GF-D8 (cell line): ENCODE results near the gene SEC24B.
"Not testable (repeated sequence)": the region's sequence is repeated elsewhere in the genome, so short reads cannot be mapped to it uniquely, and the experiment has no call there.

ENCODE experiments used
- DNase-seq: peaks from one replicate; lab custom pipeline; 2025; lab: John Stamatoyannopoulos, UW

SEC24B gene

DNA sequence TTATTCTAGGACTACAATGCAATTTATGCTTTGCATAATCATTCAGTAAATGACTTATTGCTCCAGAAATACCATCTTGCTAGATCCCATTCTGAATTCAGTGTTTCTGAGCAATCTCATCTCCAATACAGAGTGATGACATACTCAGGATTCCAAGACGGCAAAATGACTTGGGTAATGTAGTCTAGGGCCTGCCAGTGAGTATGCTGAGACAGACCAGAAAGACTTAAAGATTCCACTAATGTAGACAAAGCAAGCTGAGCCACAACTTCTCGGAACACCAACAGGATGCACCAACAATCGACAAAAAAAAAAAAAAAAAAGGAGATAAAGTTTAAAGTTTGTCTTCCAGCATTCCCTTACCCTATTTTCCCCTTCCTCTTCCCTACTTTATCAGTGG is 919 bp upstream of the SEC24B start:
- DNase-seq, result peak; percentile 18

- no peak for DNase-seq
These were observed 674 bp downstream of the SEC24B start for GRCh38 chr4:109434007-109434971.

GRCh38 chr4:109435635-109436034 is 2.0 kb downstream of the SEC24B start:
- no peak for DNase-seq

DNA sequence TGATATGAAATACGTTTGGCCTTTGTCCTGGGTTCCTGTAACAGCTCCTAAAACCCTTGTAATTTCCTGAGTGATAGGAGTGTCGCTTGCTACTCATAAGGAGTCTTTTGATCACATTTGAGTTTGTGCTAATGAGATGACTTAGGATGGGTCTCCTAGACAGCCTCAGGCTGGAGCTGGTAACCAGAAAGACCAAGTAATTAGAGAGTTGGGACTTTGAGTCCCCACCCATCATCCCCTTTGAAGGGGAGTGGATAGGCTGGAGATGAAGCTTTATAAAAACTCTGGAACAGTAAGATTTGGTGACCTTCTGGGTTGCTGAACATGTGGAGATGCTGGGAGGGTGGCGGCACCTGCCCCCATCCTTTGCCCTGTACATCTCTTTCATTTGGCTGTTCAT is 2.9 kb downstream of the SEC24B start:
- no peak for DNase-seq

- no peak for DNase-seq
These were observed 7.3 kb downstream of the SEC24B start for GRCh38 chr4:109440948-109441347.

GRCh38 chr4:109441862-109442458 is 8.3 kb downstream of the SEC24B start:
- no peak for DNase-seq

GRCh38 chr4:109444182-109444844 is 10.7 kb downstream of the SEC24B start:
- DNase-seq, result no peak

GRCh38 chr4:109447278-109447677 is 13.7 kb downstream of the SEC24B start:
- no peak for DNase-seq

DNA sequence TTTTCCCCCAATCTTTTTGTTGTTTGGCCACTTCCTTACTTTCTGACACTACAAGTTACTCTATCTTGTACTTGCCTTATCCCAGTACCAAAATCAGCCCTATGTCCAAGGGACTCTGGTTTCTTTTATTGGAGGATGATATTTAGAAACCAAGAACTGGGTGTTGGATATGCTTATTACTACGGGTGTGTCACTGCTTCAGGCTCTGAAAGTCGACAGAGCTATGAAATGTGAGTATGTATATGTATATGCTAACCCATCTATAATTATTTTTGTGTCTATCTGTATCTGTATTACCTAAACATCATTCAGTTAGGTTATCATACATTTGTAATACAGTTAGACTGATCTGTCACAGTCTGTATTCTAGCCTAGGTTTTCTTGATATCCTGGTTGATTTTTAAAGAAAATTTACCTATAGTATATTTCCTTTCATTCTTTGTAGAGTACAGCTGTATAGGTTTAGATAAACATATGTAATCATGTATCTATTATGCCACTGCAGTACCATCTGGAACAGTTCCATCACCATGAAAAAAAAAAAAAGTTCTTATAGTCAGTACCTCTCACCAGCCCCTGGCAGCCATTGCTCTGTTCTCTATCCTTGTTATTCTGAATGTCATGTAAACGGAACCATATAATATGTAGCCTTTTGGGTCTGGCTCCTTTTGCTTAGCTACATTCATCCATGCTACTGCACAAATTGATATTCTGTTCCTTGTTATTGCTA is 18.1 kb downstream of the SEC24B start:
- DNase-seq, result no peak

- DNase-seq, result not testable (repeated sequence)
These were observed 19.5 kb downstream of the SEC24B start for GRCh38 chr4:109453110-109453509.

GRCh38 chr4:109462297-109462696 is 28.7 kb downstream of the SEC24B start:
- no peak for DNase-seq

- DNase-seq, result no peak
These were observed 29.2 kb downstream of the SEC24B start for GRCh38 chr4:109462802-109463201.

DNA sequence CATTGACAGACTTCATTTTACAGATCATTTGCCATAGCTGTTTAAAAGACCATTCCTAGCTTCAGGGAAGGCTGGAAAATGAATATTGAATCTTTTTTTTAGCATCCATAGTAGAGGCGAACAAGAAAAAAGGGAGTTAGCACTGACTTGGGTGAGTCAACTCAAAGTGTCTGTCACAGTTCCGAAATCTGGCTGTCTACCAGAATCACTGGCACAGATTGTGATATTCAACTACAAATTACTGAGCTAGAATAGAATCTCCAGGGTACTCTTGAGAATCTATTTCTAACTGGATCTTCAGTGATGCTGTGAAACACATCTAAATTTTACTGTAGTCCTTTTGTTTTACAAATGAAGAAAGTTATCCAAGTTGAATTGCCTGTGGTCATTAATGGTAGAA is 31.5 kb downstream of the SEC24B start:
- no peak for DNase-seq

DNA sequence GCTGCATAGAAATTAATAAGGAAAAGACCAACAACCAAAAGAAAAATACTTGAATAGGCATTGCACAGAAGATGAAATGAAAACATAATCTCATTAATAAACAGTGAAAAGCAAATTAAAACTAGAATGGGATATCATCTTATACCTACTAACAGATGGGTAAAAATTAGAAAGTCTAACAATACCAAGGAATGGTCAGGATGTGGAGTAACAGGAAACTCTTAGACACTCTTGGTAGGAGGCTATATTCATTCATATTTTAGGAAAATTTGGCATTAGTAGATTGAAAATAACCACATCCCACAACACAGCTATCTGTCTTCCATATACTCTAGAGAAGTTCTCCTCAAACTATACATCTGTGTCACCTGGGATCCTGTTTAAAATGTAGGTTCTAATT is 36.3 kb downstream of the SEC24B start:
- no peak for DNase-seq

DNA sequence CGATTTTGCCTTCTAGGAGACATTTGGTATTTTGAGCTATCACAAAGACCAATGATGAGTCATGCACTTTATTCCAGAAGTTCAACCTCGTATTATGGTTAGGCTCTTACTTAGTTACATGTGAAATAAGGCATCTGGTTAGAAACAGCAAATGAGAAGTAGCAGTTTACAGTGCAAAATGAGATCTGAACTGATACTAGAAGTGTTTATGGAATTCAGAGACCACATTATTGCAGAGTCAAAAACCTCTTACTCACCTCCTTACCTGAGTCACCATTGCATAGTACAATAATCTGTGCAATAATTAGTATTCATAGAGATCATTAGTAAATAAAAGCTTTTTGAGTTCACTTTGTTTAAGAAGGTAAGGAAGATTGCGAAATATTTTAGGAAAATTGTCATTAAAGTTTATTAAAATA is 38.7 kb downstream of the SEC24B start:
- no peak for DNase-seq

GRCh38 chr4:109473824-109474223 is 40.2 kb downstream of the SEC24B start:
- DNase-seq, result no peak

GRCh38 chr4:109486007-109486406 is 52.4 kb downstream of the SEC24B start:
- no peak for DNase-seq

- no peak for DNase-seq
These were observed 60.9 kb downstream of the SEC24B start for GRCh38 chr4:109494563-109494962.

DNA sequence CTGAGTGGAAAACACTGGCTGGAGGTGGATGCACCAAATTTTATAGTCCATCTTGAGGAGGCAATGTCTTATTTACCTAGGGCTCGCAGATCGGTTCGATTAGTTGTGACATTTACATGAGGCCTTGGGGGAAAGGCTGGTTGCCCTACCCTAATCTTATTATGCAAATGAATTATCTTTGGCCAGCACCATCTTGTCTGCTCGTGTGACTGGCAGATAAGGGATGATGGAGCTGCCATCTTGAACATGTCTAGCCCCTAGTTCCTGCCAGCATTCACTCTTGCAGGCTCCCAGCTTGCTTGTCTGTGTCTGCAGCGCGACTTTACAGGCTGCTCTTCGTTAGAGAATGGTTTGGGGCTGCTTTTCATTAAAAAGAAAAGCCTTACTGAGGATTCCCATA is 61.9 kb downstream of the SEC24B start:
- DNase-seq, result no peak

DNA sequence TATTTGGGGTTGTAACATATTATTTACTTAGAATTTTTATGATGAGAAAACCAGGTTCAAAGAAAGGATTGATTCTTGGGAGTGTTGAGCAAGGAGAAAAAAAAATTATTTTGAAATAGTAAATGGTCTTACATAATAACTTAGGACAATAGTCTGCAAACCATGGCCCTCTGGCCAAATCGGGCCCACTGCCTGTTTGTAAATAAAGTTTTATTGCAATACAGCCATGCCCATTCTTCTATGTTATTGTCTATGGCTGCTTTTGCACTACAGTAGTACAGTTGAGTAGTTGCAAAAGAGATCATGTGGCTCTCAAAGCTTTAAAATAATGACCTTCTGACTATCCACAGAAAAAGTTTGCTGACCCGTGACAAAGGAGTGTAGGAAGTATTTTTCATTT is 63.3 kb downstream of the SEC24B start:
- no peak for DNase-seq

DNA sequence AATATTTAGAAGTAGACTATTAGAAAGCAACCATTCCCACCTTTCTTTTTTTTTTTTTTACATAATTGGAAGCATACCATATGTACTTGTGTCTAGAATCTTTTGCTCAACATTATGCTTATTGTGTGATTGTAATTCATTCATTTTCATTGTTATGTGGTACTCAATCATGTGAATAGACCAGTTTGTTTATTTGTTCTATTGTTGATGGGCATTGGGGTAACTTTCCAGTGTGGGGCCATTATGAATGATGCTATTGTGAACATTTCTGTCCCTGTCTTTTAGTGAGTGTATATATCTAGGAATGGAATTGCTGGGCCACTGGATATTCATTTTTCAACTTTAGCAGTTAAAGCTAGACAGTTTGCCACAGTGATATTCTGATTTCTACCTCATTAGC is 63.9 kb downstream of the SEC24B start:
- no peak for DNase-seq

GRCh38 chr4:109499513-109499912 is 65.9 kb downstream of the SEC24B start:
- no peak for DNase-seq
